Head of caudate nucleus (tissue), 42 donors: Measurements from ENCODE around the gene KRTCAP3.

Experiments used
- DNase-seq, 42 donors: peaks; one replicate each; pipeline versions ENCODE4 v3.0.0 to v3.0.0-alpha.2; 2020 to 2021; ENCODE audit warnings: mixed read lengths in 7 of 42
- intact Hi-C: fragments of 100-400 bp; cut with DNase I; formaldehyde crosslinking; loops from one replicate; pipeline ENCODE4 v1.15.0; 2022

KRTCAP3 gene

DNA sequence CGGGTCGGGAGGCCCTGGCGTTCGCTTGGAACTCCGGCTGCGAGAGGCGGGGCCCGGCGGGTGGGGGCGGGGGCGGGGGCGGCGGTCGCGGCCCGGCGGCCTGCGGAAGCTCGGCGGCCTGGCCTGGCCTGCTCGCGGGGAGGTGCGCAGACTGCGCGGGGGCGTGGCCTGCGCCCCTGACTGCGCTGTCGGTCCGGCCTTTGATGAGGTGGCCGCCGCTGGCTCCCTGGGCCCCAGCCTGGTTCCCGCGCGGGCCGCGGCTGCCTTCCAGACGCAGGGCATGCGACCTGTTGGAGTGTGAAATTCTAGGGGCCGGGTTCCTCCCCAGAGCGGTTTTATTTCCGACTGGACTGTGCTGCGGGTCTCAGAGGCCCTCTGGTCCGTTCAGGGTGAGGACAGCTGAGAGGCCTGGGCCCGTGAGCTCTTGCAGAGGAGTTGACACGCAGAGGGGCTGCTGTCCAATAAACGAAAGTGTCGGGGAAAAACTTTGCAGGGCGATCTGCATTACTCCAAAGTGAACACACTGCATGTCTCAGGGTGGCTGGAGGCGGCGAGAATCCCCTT is 13.1 kb upstream of the KRTCAP3 start:
- intact Hi-C loops, result loop anchor here (2.0 to 5.0 kb wide), 5 partner anchors 20 to 217 kb away; partner anchors contain the start of genes ATRAID, EIF2B4, GTF3C2 and IFT172
- peak; percentile 12 to 85 (median 68) for DNase-seq

DNA sequence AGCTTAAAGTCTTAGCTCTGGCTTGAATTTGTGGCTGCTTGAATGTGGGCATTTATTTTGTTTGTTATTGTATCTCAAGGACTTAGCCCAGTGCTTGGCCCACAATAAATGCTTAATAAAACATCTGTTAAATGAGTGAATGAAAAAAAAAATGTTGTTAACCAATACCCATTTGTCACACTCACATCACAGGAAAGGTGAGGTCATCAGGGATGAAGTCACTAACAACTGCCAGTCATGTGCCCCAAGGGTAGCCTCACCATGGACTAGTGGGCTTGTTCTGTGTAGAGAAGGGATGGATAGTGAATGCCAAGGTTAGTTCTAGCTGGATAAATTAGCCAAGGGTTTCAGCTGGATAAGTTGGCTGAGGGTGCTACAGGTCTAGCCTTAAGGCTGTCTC is 10.8 kb upstream of the KRTCAP3 start:
- DNase-seq, result no peak
- intact Hi-C loops, result no loop called here

DNA sequence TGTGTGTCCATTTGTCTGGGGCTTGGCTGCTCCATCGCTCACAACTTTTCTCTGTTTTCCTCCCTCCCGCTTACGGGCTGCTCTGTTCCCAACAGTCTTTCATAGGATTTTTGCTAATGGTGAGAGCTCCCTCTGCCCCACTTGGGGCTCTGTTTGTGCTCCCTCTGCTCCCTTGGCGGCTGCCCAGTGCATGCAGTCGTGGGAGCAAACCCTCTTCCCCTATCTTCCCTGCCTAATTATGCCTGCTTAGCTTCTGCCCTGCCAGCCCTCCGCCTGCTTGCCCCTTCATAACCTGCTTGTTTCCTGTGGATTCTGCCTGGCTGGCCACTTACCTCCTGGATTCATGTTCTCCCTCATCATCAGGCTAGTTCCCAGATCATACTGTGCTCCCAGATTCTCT is 6.6 kb upstream of the KRTCAP3 start:
- intact Hi-C loops, result no loop called here
- no peak for DNase-seq

DNA sequence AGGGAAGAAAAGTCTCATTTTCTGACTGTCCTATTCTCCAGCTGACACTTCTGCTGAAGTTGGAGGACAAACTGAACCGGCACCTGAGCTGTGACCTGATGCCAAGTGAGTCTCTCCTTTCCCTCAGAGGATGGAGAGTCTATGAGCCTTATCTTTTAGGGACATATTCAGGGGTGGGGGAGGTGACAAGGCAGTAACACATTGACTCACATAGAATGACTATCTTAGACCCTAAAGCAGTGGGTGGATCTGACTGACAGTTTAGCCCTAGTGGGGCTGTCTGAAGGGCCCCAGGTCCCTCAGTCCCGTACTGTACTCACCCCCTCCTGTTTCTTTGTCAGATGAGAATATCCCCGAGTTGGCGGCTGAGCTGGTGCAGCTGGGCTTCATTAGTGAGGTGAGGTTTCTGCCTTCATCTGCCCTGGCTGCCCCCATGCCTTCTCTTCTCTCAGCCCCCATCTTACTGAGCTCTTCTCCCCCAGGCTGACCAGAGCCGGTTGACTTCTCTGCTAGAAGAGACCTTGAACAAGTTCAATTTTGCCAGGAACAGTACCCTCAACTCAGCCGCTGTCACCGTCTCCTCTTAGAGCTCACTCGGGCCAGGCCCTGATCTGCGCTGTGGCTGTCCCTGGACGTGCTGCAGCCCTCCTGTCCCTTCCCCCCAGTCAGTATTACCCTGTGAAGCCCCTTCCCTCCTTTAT is 805 bp upstream of the KRTCAP3 start:
- no peak for DNase-seq
- intact Hi-C loops, result no loop called here

DNA sequence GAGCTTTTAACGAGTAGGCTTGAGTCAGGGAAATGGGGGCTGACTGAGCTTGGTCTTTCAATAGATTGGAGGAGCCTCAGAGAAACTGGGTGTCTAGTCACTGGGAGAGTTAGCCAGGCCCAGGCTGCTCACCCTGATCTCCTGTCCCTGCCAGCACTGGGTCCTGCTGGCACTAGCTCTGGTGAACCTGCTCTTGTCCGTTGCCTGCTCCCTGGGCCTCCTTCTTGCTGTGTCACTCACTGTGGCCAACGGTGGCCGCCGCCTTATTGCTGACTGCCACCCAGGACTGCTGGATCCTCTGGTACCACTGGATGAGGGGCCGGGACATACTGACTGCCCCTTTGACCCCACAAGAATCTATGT is 720 bp downstream of the KRTCAP3 start:
- intact Hi-C loops, result no loop called here

DNA sequence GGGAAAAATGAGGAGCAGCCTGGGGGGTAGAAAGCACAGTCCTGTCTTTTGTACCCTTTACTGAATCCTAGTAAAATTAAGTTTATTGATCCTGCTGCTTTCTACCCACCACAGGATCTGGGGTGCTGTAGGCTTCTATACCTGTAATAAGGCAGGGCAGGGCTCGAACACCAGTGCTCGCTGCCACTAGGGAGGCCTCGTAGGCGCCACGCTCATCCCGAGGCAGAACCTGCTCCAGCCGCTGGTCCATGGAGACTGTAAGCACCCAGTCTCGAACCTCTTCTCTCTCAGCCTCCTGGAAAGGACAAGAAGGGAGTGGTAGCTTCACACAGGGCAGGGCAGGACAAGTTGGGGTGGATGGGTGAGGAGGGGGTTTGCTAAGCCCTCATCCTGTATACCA is 3.0 kb downstream of the KRTCAP3 start:
- no peak for DNase-seq
- intact Hi-C loops, result no loop called here

More for the DNA sequence above, 720 bp downstream of the KRTCAP3 start:
- DNase-seq, result peak in 1 of 42 donors; percentile 45

DNA sequence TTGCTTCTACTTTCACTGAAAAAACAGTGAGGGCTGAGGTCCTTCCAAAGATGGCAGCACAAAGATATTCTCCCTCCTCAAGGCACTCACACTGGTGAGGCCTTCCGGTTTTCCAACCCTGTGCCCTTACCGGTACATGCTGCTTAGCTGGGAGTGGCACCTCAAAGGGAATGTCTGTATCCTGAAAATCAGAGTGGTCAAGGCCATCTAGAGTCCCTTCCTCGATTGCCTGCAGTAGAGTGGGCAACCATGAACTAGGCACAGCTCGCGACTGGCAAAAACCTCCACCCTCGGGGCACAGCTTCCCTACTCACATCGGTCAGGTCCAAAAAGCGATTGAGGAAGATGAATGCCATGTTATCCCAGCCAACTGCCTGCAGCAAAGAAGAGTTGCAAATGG is 3.4 kb downstream of the KRTCAP3 start:
- intact Hi-C loops, result no loop called here
- no peak for DNase-seq

DNA sequence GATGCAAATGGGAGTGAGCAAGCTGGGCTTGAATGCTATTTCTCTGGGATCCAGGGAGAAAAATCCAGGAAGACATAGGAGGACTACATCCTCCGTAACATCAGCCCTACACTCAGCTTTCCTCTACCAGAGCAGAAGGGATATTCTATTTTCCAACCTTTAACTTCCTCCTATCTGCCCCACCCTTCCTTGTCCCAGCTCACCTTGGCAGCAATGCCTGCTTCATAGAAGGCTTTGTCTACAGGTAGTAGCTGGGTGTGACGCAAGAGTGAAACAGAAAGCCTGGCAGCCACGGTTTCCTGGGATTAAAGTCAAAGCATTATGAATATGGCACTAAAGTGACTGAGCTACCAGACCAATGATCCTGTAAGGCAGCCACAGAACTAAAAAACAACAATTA is 3.9 kb downstream of the KRTCAP3 start:
- no peak for DNase-seq
- intact Hi-C loops, result no loop called here

DNA sequence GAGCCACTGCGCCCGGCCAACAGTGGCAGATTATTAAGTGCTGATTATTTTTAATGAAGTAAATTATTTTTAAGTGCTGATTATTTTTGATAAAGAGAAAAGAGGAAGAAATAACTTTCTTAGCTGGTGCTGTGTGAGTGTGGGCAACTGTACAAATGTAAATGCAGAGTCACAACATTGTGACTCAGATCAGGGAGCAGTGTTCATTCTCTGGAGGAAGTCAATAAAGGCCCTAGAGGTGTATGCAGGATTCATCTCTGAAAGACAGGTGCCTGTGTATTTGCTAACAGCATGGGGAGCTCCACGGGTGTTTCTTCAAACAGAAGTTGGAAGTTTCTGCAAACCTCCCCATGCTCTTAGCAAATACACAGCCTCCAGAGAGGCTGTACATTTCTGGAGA is 6.2 kb downstream of the KRTCAP3 start:
- intact Hi-C loops, result no loop called here
- DNase-seq, result peak in 1 of 42 donors; percentile 9

DNA sequence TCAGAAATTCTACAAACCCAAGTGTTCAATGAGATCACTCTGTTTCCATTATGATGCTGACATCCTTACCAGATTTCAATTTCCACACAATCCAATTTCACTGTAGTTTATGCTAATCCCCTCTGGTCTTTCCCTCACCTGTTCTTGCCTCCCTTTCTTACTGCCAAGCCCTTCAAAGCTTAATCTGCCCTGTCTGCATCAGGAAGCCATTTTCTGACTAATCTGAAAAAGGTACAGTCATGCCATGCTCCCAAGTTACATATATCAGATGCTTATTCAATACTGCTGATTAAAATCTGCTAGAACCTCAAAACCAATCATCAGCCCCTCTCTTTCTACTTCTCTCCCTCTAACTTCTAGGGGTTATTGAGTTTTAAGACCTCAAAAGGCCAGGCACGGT is 8.9 kb downstream of the KRTCAP3 start:
- intact Hi-C loops, result no loop called here
- no peak for DNase-seq

DNA sequence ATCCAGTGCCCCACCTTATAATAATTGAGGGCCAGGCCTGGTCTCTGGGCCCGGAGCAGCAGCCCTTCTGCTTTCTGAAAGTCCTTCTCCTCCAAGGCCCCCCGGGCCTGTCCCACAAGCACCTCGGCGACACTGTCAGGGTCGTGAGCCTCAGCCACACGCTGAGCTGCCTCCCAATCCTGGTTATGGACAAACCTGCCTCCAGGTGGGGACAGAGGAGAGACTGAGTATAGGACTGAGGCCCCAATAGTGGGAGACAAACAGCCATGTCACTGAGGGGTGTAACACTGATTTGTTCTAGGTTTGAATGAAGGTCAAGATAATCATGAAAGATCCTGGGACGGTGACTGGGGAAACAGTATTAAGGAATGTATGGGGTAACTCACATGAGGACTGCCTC is 11.8 kb downstream of the KRTCAP3 start:
- intact Hi-C loops, result no loop called here
- DNase-seq, result no peak

DNA sequence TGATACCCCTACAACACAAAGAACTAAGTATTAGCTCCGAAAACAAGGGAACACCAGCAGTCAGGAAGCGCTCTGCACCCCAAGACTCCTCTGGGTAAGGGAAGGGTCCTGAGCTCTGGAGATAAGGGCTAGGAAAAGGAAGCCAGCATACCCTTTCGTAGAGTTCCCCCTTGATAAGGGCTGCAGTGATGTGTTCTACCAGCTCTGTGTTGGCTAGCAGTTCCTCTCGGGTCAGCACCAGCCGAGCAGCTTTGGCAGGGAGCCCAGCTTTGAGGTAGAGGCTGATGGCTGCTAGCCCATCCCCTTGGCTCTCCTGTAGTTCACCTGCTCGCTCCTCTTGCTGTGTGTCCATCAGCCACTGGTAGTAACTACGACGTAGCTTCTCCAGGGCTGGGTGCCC is 18.9 kb downstream of the KRTCAP3 start:
- DNase-seq, result no peak
- intact Hi-C loops, result no loop called here

DNA sequence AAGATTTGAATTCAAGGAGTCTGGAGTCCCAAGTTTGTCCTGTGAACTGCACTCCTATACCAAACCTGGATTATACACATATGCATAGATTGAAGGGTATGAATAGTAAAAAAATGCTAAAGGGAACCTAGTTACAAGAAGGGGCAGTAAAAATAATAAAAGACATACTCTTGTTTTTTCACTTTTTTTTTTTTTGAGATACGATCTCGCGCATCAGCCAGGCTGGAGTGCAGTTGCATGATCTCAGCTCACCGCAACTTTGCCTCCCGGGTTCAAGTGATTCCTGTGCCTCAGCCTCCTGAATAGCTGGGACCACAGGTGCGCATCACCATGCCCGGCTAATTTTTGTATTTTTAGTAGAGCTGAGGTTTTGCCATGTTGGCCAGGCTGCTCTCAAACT is 22.3 kb downstream of the KRTCAP3 start:
- DNase-seq, result no peak
- intact Hi-C loops, result no loop called here

DNA sequence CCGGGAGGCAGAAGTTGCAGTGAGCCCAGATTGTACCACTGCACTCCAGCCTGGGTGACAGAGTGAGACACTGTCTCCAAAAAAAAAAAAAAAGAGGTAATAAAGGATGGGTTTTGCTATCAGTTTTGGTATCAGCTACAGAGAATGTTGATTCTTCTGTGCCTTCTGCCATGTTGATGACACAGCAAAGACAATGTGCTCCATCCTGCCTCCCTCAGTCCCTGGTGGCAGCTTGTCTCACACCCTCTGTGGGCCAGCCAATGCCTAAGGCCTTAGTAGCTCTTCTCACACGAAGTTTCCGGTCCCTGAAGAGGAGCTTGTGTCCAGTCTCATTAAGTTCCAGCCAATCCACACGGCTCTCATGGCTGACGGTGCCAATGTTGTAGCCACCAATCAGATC is 29.8 kb downstream of the KRTCAP3 start:
- intact Hi-C loops, result no loop called here
- DNase-seq, result no peak

DNA sequence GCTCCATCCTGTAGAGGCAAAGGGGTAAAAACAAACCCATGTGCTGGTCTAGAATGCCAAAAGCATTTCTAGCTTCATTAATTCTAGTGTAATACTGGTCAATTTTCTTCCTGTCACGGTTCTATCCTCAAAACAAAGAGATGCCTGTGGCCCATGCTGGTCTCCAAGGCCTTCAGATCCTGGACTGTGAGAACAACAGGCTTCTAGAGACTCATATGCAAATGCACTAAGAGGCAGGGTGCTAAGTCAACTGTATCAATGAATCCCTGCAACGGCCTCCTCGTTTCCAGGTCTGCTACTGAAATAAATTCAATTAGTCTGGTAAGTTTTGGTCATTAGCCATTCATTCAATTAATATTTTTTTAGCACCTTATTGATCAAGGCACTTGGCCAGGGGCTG is 43.3 kb downstream of the KRTCAP3 start:
- intact Hi-C loops, result loop anchor here (5.0 kb wide), 1 partner anchor 58 kb away; the partner anchor contains the start of gene NRBP1
- DNase-seq, result peak in 4 of 42 donors; percentile 5 to 32 (median 18)

DNA sequence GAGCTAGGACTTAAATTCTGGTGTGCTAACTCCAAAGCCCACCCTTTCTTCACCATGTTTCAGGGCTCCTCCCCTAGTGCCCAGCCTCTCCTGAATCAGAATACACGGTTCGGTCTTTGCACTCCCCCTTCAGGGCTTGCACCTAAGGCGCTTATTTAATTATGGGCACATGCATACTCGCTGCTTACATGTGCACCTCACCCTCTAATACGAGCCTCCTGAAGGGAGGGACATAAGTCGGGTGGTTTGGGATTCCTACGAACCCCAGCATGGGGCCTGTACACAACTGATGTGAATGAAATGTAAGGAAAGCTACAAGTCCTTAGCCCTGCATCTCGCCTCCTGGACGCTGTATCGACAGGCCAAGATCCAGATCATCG is 46.9 kb downstream of the KRTCAP3 start:
- peak in 5 of 42 donors; percentile 4 to 29 (median 9) for DNase-seq

DNA sequence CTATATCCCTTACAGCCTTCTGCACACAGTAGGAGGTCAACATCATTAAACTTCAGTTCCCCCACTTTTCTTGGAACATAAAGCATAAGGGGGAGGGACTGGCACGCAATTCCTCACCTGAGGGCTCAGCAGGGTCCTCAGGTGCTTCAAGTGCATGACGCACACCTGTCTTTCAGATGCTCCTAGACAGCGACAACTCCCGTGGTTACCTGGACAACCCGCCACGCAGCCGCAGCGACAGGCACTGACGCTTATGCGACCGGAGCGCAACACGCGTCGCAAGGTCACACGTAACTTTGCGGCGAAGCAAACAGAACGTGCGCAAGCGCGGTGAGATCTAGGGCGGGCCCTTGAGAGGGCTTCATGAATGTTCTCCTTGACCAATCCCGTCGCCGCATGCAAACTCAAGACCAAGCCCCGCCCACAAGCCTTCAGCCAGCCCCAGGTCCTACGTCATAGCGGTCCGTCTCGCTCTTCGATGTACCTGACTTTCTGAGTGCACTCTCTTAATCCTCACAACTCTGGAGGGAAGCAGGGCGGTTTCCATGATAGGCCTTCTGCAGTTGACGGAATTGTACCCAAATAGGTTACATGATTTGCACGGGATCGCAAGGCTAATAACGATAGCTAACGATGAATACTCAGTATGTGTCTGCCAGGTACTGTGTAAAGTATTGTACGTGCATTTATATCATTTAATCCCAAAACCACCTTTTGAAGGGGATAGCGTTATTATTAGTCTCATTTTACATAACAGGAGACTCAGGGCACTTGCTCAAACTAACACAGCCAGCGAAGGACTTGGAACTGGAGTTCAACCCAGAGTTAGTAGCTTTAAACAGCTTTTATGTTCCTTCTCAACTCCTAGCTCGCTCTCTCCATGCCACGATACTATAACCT is 47.6 kb downstream of the KRTCAP3 start, which contains the start of gene IFT172:
Gene IFT172 (minus strand): TSS at position 246 of the 900 bp plus-strand sequence. CDS start 90 bp downstream, at position 156.
- intact Hi-C loops, result loop anchor here (5.0 kb wide), 1 partner anchor 62 kb away; the partner anchor contains the start of gene NRBP1
- peak; percentile 97 to 99 (median 99) for DNase-seq

More for the DNA sequence above, 46.9 kb downstream of the KRTCAP3 start:
- intact Hi-C loops, result loop anchor here (5.0 kb wide), 1 partner anchor 62 kb away; the partner anchor contains the start of gene NRBP1

DNA sequence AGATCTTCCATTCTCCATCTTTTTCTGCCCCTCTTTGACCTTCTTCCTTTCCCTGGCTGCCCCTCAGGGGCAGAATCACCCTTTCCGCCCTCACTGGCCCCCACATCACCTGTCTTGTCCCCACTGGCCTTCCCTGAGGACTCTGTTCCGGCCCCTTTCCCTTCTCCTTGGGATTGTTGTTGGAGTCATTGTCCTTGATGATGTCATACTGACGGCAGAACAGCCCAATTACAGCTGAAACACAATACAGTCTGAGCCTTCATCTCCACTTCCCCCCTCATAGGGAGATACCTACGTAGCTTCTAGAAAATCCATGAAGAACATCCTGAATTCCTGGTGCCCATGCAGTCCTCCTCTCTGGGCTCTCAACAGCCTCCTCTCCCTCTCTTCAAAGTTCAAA is 50.4 kb downstream of the KRTCAP3 start:
- no peak for DNase-seq
- intact Hi-C loops, result no loop called here

DNA sequence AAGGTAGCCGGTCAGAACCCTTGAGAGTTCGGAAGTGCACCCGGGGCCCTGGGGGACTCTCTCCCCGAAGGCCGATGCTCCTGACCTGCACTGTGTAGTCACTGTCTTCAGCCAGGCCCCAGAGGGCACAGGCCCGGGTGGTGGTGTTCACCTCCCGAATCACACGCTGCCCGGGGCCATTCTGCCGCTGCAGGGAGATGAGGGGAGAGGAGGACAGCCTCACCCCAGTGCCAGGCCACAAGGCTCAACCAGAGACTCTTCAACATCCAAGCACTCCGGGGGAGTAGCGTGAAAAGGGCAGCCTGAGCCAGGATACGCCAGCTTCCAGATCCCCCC is 51.7 kb downstream of the KRTCAP3 start:
- DNase-seq, result peak in 2 of 42 donors; percentile 40 to 69
- intact Hi-C loops, result no loop called here
